Calu3 (cell line): ENCODE data around the gene SLBP. TPM values are rescaled to one million over a fixed set of nuclear protein-coding genes. Genes with fewer than 3 reads are reported as not detected.
A peak's percentile ranks its signal among the peaks of the same experiment; 100 is the strongest.
"Not testable (repeated sequence)": the region's sequence is repeated elsewhere in the genome, so short reads cannot be mapped to it uniquely, and the experiment has no call there.

Experiments used
- BruUV-seq: library from RNA; stranded (reverse); fragments of 400-500 nt; replicated peaks from 2 replicates; lab custom pipeline; 2021; lab: Mats Ljungman, UMichigan
- CTCF ChIA-PET: fragments of 300-600 bp; sonication (Branson Sonifier 250); formaldehyde crosslinking; loops from one replicate; lab custom pipeline; 2022; ENCODE audit warnings: antibody characterized with exemption; lab: Charles Lee
- DNase-seq: peaks from one replicate; pipeline ENCODE4 v3.0.0; 2022
- H3K27ac Mint-ChIP-seq: one replicate; pipeline ENCODE4 v1.8.0; 2022; ENCODE audit warnings: mixed read lengths; ENCODE audit not compliant: unreplicated experiment
- H3K27me3 Mint-ChIP-seq: one replicate; pipeline ENCODE4 v1.8.0; 2022; ENCODE audit warnings: mixed read lengths; ENCODE audit not compliant: unreplicated experiment
- H3K36me3 Mint-ChIP-seq: one replicate; pipeline ENCODE4 v1.8.0; 2022; ENCODE audit warnings: mild to moderate bottlenecking, moderate library complexity, mixed read lengths; ENCODE audit not compliant: insufficient read depth, unreplicated experiment
- H3K4me1 Mint-ChIP-seq: one replicate; pipeline ENCODE4 v1.8.0; 2022; ENCODE audit warnings: mild to moderate bottlenecking, low read depth, mixed read lengths; ENCODE audit not compliant: unreplicated experiment
- H3K4me3 Mint-ChIP-seq: one replicate; pipeline ENCODE4 v1.8.0; 2022; ENCODE audit warnings: mild to moderate bottlenecking, low read depth, moderate library complexity, mixed read lengths; ENCODE audit not compliant: unreplicated experiment
- H3K9me3 Mint-ChIP-seq: one replicate; pipeline ENCODE4 v1.8.0; 2022; ENCODE audit warnings: low read depth, mixed read lengths; ENCODE audit not compliant: unreplicated experiment
- CTCF ChIP-seq: fragments of 200-600 bp; IDR thresholded peaks from one replicate; pipeline ENCODE4 v1.8.0; 2022; ENCODE audit warnings: antibody characterized with exemption; ENCODE audit not compliant: unreplicated experiment
- intact Hi-C: fragments of 100-400 bp; cut with micrococcal nuclease; formaldehyde crosslinking; loops from one replicate; pipeline ENCODE4 v1.10.0; 2022; ENCODE audit not compliant: unreplicated experiment
- total RNA-seq: library from RNA; stranded (reverse); gene quantifications from 2 replicates; pipeline ENCODE4 v1.2.3, GENCODE V29; 2022

SLBP gene
- total RNA-seq, 1 experiment from 2014 or later = 46.1 TPM

- no peak for DNase-seq
- Mint-ChIP-seq H3K9me3 (no peaks in the 10 kb centered on the region), H3K4me1 (peaks cover 4% of the 10 kb centered on the region), H3K27me3 (no peaks in the 10 kb centered on the region), H3K4me3 (no peak overlapping the region), H3K27ac (no peak overlapping the region), H3K36me3 (peaks cover 36% of the 10 kb centered on the region)
- no peak for TF ChIP-seq CTCF
- CTCF ChIA-PET = interaction anchor here (1.0 to 2.0 kb wide), 2 partner anchors 10 to 50 kb away, joined by 5 read pairs; no protein-coding TSS in a partner anchor
- intact Hi-C loops = no loop called here
- no TSS peak for BruUV-seq
These were observed 8.3 kb downstream of the SLBP start for GRCh38 chr4:1703867-1704266.

GRCh38 chr4:1701671-1702070, 10.4 kb downstream of the SLBP start:
- H3K27ac Mint-ChIP-seq, DNase-seq, BruUV-seq, H3K4me3 Mint-ChIP-seq, intact Hi-C loops, CTCF ChIA-PET, H3K27me3 Mint-ChIP-seq, H3K9me3 Mint-ChIP-seq, H3K4me1 Mint-ChIP-seq: not testable (repeated sequence)
- peaks cover 32% of the 10 kb centered on the region for H3K36me3 Mint-ChIP-seq

GRCh38 chr4:1695913-1696312, 16.2 kb downstream of the SLBP start:
- no peak overlapping the region for H3K4me3 Mint-ChIP-seq
- no peak for DNase-seq
- CTCF ChIA-PET = interaction anchor here (0.7 to 1.0 kb wide), 2 partner anchors 13 to 187 kb away, joined by 4 to 6 read pairs; no protein-coding TSS in a partner anchor
- no peaks in the 10 kb centered on the region for H3K9me3 Mint-ChIP-seq
- peaks cover 34% of the 10 kb centered on the region for H3K36me3 Mint-ChIP-seq
- no peaks in the 10 kb centered on the region for H3K4me1 Mint-ChIP-seq
- intact Hi-C loops = no loop called here
- BruUV-seq = no TSS peak
- H3K27me3 Mint-ChIP-seq = no peaks in the 10 kb centered on the region
- TF ChIP-seq CTCF = no peak
- H3K27ac Mint-ChIP-seq = no peak overlapping the region

GRCh38 chr4:1693131-1693896, 18.8 kb downstream of the SLBP start:
- intact Hi-C loops = no loop called here
- peak; percentile 73 for DNase-seq
- H3K27ac Mint-ChIP-seq = no peak overlapping the region
- BruUV-seq = TSS peak; percentile 43
- H3K36me3 Mint-ChIP-seq = peaks cover 37% of the 10 kb centered on the region
- no peak overlapping the region for H3K4me3 Mint-ChIP-seq
- CTCF ChIA-PET = interaction anchor here (0.6 to 1.7 kb wide), 7 partner anchors 10 to 422 kb away, joined by 3 to 21 read pairs (median 5); partner anchors contain the start of genes SLBP, TACC3 and TMEM129
- no peaks in the 10 kb centered on the region for H3K4me1 Mint-ChIP-seq
- H3K9me3 Mint-ChIP-seq = no peaks in the 10 kb centered on the region
- no peaks in the 10 kb centered on the region for H3K27me3 Mint-ChIP-seq
- peak; percentile 75 for TF ChIP-seq CTCF
